Esophagus squamous epithelium (tissue), 5 donors: Measurements from ENCODE around the gene MTCL1. TPM values are rescaled to one million over a fixed set of nuclear protein-coding genes. Genes with fewer than 3 reads are reported as not detected.

Source experiments
- DNase-seq: peaks from one replicate; lab custom pipeline; 2025; lab: John Stamatoyannopoulos, UW
- H3K27ac ChIP-seq, 4 donors: fragments of 200-600 bp; sonication (generic); one replicate each; pipeline ENCODE4 v1.5.1; 2016 to 2019; ENCODE audit warnings: mild to moderate bottlenecking in 1 of 4
- H3K27me3 ChIP-seq, 4 donors: fragments of 200-600 bp; sonication (generic); 1 replicate in 3 of 4; 2 replicates in 1 of 4; pipeline versions ENCODE4 v1.5.1 to v1.6.0; 2017 to 2021; ENCODE audit warnings: antibody characterized with exemption in 1 of 4
- H3K36me3 ChIP-seq, 3 donors: fragments of 200-600 bp; sonication (generic); one replicate each; pipeline ENCODE4 v1.5.1; 2016 to 2019
- H3K4me1 ChIP-seq, 3 donors: fragments of 200-600 bp; sonication (generic); one replicate each; pipeline ENCODE4 v1.5.1; 2017 to 2019
- H3K4me3 ChIP-seq, 4 donors: fragments of 200-600 bp; sonication (generic); 1 replicate in 3 of 4; 2 replicates in 1 of 4; pipeline ENCODE4 v1.5.1; 2016 to 2019; ENCODE audit warnings: mild to moderate bottlenecking in 2 of 4, moderate library complexity in 1 of 4
- H3K9me3 ChIP-seq, 3 donors: fragments of 200-600 bp; sonication (generic); one replicate each; pipeline ENCODE4 v1.5.1; 2016 to 2019
- POLR2A ChIP-seq, 4 donors: fragments of 450-650 bp; IDR thresholded peaks; one replicate each; pipeline ENCODE4 v1.6.1; 2017; ENCODE audit warnings: antibody characterized with exemption in 4 of 4, mild to moderate bottlenecking in 4 of 4, moderate library complexity in 3 of 4
- whole genome bisulfite sequencing, 2 donors: methylation state at CpG; one replicate each; pipeline ENCODE4 v1.1.5; 2018; 5-methylcytosine and 5-hydroxymethylcytosine counted together
- intact Hi-C: fragments of 100-400 bp; cut with DNase I; formaldehyde crosslinking; loops from one replicate; pipeline ENCODE4 v1.15.0; 2022
- small RNA-seq, 4 donors: library from RNA; depleted of rRNA; stranded (forward); fragments of <200 nt; gene quantifications; one replicate each; pipeline ENCODE3, GENCODE V24; 2016
- total RNA-seq, 4 donors: library from RNA; depleted of rRNA; stranded (reverse); fragments of >200 nt; gene quantifications; one replicate each; pipeline ENCODE4 v1.1.0, GENCODE V29; 2016
- TF ChIP-seq, protein P1 (sequence below), 6 experiments: fragments of 450-650 bp in 4 of 6; fragments of 200-600 bp in 2 of 6; sonication (generic) in 2 of 6; IDR thresholded peaks; one replicate each; pipeline ENCODE4 v1.5.1; 2016 to 2019; ENCODE audit warnings: antibody characterized with exemption in 6 of 6, mild to moderate bottlenecking in 4 of 6, moderate library complexity in 4 of 6
- donor health status: DM: yes; HTN: yes; CAD: no.

Gene MTCL1
- total RNA-seq, 4 donors from 2014 or later: 6.5 to 16.4 (median 7.9) TPM

DNA sequence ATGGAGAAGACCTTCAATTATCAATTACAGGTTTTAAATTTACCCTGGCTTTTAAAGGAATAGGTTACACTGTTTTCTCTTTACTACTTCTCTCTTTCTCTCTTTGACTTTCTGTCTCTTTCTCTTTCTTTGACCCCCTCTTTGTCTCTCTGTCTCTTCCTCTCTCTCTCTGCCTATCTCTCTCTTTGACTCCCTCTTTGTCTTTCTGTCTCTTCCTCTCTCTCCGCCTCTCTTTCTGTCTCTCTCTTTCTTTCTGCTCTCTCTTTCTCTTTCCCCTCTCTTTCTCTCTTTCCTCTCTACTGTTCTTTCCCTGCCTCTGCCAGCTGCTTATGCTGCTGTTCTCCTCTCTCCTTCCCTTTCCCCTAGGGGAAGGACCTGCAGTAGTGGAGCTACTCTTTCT, 175.7 kb downstream of the MTCL1 start:
- intact Hi-C loops: no loop called here
- Histone ChIP-seq H3K27me3 (no peaks in the 10 kb centered on the region), H3K4me1 (no peaks in the 10 kb centered on the region), H3K4me3 (no peak overlapping the region), H3K27ac (no peak overlapping the region), H3K9me3 (peaks cover 0 to 19% (median 11%) of the 10 kb centered on the region in 3 donors), H3K36me3 (no peaks in the 10 kb centered on the region)
- no peak for TF ChIP-seq POLR2A (IDR thresholded peaks at IDR 0.05)
- TF ChIP-seq, protein P1, sequence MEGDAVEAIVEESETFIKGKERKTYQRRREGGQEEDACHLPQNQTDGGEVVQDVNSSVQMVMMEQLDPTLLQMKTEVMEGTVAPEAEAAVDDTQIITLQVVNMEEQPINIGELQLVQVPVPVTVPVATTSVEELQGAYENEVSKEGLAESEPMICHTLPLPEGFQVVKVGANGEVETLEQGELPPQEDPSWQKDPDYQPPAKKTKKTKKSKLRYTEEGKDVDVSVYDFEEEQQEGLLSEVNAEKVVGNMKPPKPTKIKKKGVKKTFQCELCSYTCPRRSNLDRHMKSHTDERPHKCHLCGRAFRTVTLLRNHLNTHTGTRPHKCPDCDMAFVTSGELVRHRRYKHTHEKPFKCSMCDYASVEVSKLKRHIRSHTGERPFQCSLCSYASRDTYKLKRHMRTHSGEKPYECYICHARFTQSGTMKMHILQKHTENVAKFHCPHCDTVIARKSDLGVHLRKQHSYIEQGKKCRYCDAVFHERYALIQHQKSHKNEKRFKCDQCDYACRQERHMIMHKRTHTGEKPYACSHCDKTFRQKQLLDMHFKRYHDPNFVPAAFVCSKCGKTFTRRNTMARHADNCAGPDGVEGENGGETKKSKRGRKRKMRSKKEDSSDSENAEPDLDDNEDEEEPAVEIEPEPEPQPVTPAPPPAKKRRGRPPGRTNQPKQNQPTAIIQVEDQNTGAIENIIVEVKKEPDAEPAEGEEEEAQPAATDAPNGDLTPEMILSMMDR (IDR thresholded peaks at IDR 0.05): no peak
- WGBS, 2 donors: 93 to 100% methylated on average over 1 of the region's 1 CpG
- no peak for DNase-seq

Small RNA genes within 50 kb of the gene (small RNA-seq; reads per million reads assigned to genes)
- gene RF00019: 0 reads per million in 4 donors

Other genes starting within 250 kb of the MTCL1 start
- gene RAB12, start 96.1 kb upstream of the MTCL1 start, total RNA-seq: 10 to 100 TPM; 32.0 to 46.7 (median 39.1) TPM